Measurements from ENCODE around the gene ROCK2. TPM values are rescaled to one million over a fixed set of nuclear protein-coding genes. Genes with fewer than 3 reads are reported as not detected.

Gene ROCK2
- polyA plus RNA-seq, 3 donors = 2.8 to 10.2 (median 4.3) TPM

DNA sequence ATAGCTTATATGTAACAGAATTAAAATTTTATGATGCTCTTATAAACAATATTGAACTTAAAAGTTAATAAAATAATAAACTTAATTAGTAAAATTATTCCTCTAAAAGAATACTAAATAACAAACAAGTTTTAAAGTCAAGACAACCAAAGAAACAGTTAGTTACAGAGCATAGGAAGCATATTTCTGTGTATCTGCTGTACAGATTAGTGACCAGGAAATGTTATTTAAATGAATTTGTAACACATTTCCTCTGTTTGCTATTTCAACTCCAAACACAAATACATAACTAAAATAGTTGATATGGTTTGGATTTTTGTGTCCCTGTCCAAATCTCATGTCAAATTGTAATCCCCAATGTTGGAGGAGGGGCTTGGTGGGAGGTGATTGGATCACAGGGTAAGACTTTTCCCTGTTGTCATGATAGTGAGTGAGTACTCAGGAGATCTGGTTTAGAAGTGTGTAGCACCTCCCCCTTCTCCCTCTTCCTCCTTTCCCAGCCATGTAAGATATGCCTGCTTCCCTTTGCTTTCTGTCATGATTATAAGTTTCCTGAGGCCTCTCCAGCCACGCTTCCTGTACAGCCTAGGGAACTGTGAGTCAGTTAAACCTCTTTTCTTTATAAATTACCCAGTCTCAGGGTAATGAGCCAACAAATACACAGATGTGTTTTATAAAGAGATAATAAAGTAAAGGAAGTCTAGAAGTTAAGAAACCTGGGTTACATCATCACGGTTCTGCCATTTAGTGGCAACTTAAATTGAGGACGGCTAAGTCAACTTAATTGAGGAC is 51.8 kb downstream of the ROCK2 start:
- Histone ChIP-seq H4K20me1 (ENCODE audit: insufficient read depth, low read length) (peaks cover 53% of the 10 kb centered on the region), H3K4me2 (replicated peaks; ENCODE audit: extremely low read depth, low read length, poor library complexity, severe bottlenecking) (no peak overlapping the region), H3K4me1 (ENCODE audit: control insufficient read depth in 1 of 2, insufficient read depth in 2 of 2, low read length in 2 of 2) (peaks cover 11 to 14% of the 10 kb centered on the region in 2 donors), H3K27ac (ENCODE audit: low read depth in 1 of 2, low read length in 2 of 2) (peak overlapping the region in 1 of 2 donors; percentile 51), H3K4me3 (replicated peaks in 1 of 3; ENCODE audit: low read depth in 2 of 3, low read length in 3 of 3) (no peak overlapping the region), H3K36me3 (replicated peaks in 1 of 2; ENCODE audit: control insufficient read depth in 1 of 2, insufficient read depth in 2 of 2, low read length in 2 of 2) (no peaks in the 10 kb centered on the region), H3K27me3 (ENCODE audit: control insufficient read depth in 2 of 2, insufficient read depth in 2 of 2, low read length in 2 of 2) (no peaks in the 10 kb centered on the region), H3K79me2 (ENCODE audit: insufficient read depth, low read length) (peaks cover 87% of the 10 kb centered on the region), H3K9me3 (replicated peaks in 1 of 2; ENCODE audit: control insufficient read depth in 1 of 2, insufficient read depth in 1 of 2, low read length in 2 of 2) (peaks cover 0 to 2% of the 10 kb centered on the region in 2 donors), H3K9ac (ENCODE audit: insufficient read depth, low read length, poor library complexity, severe bottlenecking) (no peak overlapping the region), H2AFZ (ENCODE audit: insufficient read depth, low read depth, low read length, poor library complexity, severe bottlenecking) (no peak overlapping the region)
- TF ChIP-seq, protein P1, sequence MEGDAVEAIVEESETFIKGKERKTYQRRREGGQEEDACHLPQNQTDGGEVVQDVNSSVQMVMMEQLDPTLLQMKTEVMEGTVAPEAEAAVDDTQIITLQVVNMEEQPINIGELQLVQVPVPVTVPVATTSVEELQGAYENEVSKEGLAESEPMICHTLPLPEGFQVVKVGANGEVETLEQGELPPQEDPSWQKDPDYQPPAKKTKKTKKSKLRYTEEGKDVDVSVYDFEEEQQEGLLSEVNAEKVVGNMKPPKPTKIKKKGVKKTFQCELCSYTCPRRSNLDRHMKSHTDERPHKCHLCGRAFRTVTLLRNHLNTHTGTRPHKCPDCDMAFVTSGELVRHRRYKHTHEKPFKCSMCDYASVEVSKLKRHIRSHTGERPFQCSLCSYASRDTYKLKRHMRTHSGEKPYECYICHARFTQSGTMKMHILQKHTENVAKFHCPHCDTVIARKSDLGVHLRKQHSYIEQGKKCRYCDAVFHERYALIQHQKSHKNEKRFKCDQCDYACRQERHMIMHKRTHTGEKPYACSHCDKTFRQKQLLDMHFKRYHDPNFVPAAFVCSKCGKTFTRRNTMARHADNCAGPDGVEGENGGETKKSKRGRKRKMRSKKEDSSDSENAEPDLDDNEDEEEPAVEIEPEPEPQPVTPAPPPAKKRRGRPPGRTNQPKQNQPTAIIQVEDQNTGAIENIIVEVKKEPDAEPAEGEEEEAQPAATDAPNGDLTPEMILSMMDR (IDR thresholded peaks at IDR 0.05) = no peak
- intact Hi-C loops (cut with micrococcal nuclease) = no loop called here
- peaks cover 0 to 16% (median 5%) of the 10 kb centered on the region in 7 donors for H3K9me3 Mint-ChIP-seq
- peak overlapping the region in 5 of 7 donors; percentile 20 to 84 (median 63) for H3K27ac Mint-ChIP-seq
- DNase-seq = peak in 2 of 3 donors; percentile 27 to 42
- H3K36me3 Mint-ChIP-seq = peaks cover 0 to 2% of the 10 kb centered on the region in 2 donors
- peaks cover 27% of the 10 kb centered on the region for H3K4me1 Mint-ChIP-seq
- H3K27me3 Mint-ChIP-seq (ENCODE audit: low read depth in 3 of 3) = peaks cover 0 to 2% (median 0%) of the 10 kb centered on the region in 3 donors
- H3K4me3 Mint-ChIP-seq = no peak overlapping the region
- WGBS (ENCODE audit: insufficient coverage) = no CpG with 5 or more reads among the region's 3 CpGs

DNA sequence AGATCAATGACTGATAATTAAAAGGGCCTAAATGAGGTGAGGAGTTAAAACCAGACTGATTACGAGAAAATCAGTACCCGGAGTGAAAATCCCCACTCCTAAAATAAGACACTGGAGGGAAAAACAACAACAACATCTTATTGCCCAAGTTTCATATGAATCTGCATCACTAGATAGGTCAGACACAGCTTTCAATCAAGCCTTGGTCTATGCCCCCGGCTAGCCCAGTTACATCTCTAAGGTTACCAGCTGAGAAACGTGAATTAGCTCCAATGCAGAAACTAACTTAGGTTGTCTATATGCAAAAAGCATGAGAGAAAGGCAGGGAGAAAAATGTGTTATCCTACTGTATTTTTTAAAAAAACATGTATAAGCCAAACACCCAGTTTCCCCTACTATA is 53.7 kb downstream of the ROCK2 start:
- peaks cover 27% of the 10 kb centered on the region for H3K4me1 Mint-ChIP-seq
- no CpG with 5 or more reads among the region's 4 CpGs for WGBS (ENCODE audit: insufficient coverage)

More for the DNA sequence above, 53.7 kb downstream of the ROCK2 start:
- Mint-ChIP-seq H3K4me3 (no peak overlapping the region), H3K36me3 (peaks cover 5 to 8% of the 10 kb centered on the region in 2 donors), H3K9me3 (peaks cover 0 to 13% (median 5%) of the 10 kb centered on the region in 7 donors), H3K27me3 (ENCODE audit: low read depth in 3 of 3) (peaks cover 0 to 2% (median 0%) of the 10 kb centered on the region in 3 donors), H3K27ac (no peak overlapping the region)
- Histone ChIP-seq H2AFZ (ENCODE audit: insufficient read depth, low read depth, low read length, poor library complexity, severe bottlenecking) (no peak overlapping the region), H3K9me3 (replicated peaks in 1 of 2; ENCODE audit: control insufficient read depth in 1 of 2, insufficient read depth in 1 of 2, low read length in 2 of 2) (peaks cover 0 to 2% of the 10 kb centered on the region in 2 donors), H4K20me1 (ENCODE audit: insufficient read depth, low read length) (peaks cover 45% of the 10 kb centered on the region), H3K4me1 (ENCODE audit: control insufficient read depth in 1 of 2, insufficient read depth in 2 of 2, low read length in 2 of 2) (peaks cover 11 to 14% of the 10 kb centered on the region in 2 donors), H3K4me2 (replicated peaks; ENCODE audit: extremely low read depth, low read length, poor library complexity, severe bottlenecking) (no peak overlapping the region), H3K9ac (ENCODE audit: insufficient read depth, low read length, poor library complexity, severe bottlenecking) (no peak overlapping the region), H3K27ac (ENCODE audit: low read depth in 1 of 2, low read length in 2 of 2) (no peak overlapping the region), H3K27me3 (ENCODE audit: control insufficient read depth in 2 of 2, insufficient read depth in 2 of 2, low read length in 2 of 2) (no peaks in the 10 kb centered on the region), H3K4me3 (replicated peaks in 1 of 3; ENCODE audit: low read depth in 2 of 3, low read length in 3 of 3) (no peak overlapping the region), H3K79me2 (ENCODE audit: insufficient read depth, low read length) (peaks cover 72% of the 10 kb centered on the region), H3K36me3 (replicated peaks in 1 of 2; ENCODE audit: control insufficient read depth in 1 of 2, insufficient read depth in 2 of 2, low read length in 2 of 2) (peaks cover 0 to 7% of the 10 kb centered on the region in 2 donors)
- no peak for DNase-seq
- intact Hi-C loops (cut with micrococcal nuclease) = no loop called here
- TF ChIP-seq, protein P1 (IDR thresholded peaks at IDR 0.05) = no peak
